ENCODE data around the gene CPZ.
"Not testable (repeated sequence)": the region's sequence is repeated elsewhere in the genome, so short reads cannot be mapped to it uniquely, and the experiment has no call there.

CPZ gene

GRCh38 chr4:8556341-8557150 is 36.0 kb upstream of the CPZ start:
- in situ Hi-C loops (cut with HindIII; ENCODE audit: low sequenced_read_pairs) = no loop called here

DNA sequence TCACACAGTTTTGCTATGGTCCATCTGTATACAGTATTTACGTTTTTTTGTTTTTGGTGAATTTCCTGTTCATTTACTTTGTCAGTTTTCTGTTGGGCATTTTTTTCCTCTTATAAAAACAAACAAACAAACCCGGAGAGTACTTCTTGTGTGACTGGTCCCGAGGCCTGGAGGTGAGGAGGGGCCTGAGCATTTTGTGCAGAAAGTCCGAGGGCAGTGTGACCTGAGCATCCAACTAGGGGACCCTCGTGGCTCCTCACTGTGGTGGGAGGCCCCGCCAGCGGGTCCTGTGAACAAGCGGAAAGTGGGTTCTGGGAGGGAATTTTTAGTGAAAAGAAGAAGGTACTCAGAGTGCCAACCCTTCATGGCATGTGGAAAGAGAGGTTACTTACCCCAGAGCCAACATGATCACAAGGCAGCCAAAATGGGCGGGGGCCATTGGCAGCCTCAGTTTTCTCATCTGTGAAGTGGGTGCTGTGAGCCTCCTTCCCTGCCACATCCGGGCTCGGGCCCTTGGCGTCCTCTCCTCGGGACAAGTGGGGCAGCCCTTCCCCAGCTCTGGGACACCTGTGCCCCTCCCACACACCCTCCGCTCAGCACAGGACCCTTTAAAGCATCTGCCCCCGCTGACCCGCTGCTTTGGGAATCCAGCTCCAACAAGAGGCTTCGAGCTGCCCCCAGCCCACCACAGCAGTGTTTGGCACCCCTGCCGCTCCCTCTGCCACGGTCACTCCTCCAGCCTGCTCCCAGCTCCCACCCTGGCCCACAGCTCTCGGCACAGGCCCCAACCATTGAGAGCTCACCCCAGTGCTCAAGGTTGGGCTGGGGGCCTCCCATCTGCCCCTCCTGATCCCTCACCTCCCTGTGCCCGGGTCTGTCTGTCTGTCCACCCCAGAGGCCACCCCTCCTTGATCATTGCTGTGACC is 35.2 kb upstream of the CPZ start:
- in situ Hi-C loops (cut with HindIII; ENCODE audit: low sequenced_read_pairs) = no loop called here

GRCh38 chr4:8558080-8558960 is 34.2 kb upstream of the CPZ start:
- in situ Hi-C loops (cut with HindIII; ENCODE audit: low sequenced_read_pairs) = no loop called here

DNA sequence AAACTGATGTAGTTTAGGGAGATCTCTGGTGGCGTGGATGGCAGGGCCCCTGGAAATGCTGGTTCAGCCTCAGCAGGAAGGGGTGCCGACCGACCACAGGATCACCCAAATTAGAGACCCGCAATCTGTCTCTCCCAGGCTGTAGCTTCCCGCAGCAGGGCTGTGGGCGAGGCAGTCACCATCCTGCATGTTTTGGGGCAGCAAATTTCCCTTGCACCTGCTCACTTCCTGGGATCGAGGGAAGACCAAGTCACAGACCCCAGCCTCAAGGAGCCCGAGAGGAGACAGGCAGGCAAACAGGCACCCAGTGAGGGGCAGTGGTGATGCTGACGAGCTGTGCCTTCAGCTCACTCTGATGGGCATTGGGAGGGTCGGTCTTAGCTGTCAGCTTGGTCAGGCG is 33.6 kb upstream of the CPZ start:
- in situ Hi-C loops (cut with HindIII; ENCODE audit: low sequenced_read_pairs) = no loop called here

GRCh38 chr4:8559524-8560264 is 32.9 kb upstream of the CPZ start:
- in situ Hi-C loops (cut with HindIII; ENCODE audit: low sequenced_read_pairs) = no loop called here

DNA sequence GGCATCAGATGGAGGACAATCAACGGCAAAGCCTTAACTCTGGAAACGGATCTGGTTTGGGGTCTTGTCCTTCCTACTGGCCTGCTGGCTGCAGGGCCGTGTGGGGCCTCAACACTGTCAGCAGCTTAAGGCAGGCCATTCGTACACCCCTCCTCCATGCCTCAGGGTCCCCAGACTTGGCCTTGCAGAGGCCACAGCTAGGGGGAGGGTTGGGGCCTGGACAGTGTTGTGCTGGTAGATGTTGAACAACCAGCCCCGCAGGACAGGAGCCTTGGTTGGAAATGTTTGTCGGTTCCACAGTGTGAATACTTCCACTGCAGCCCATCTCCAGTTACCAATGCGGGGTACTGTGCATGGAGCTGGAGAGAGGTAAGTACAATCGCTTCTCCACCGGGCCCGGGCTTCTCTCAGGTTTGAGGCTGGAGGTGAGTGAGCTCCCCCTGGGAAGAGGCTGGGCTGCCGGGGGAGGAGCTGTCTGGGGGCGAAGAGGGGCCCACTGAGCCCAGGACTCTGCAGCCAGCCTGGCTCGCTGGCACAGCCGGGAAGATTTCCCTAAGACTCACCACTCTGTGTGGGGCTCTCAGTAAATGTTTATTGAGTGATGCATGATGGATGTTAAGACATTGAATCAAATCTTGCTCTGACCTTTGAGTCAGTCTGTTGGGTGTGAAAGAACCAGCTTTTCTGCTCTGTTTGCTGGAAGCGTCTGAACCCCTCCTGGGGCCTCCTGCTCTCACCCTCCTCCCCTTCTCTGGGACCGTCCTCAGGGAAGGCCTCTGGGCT is 32.1 kb upstream of the CPZ start:
- in situ Hi-C loops (cut with HindIII; ENCODE audit: low sequenced_read_pairs) = no loop called here

GRCh38 chr4:8564595-8564994 is 28.0 kb upstream of the CPZ start:
- in situ Hi-C loops (cut with HindIII; ENCODE audit: low sequenced_read_pairs) = no loop called here

DNA sequence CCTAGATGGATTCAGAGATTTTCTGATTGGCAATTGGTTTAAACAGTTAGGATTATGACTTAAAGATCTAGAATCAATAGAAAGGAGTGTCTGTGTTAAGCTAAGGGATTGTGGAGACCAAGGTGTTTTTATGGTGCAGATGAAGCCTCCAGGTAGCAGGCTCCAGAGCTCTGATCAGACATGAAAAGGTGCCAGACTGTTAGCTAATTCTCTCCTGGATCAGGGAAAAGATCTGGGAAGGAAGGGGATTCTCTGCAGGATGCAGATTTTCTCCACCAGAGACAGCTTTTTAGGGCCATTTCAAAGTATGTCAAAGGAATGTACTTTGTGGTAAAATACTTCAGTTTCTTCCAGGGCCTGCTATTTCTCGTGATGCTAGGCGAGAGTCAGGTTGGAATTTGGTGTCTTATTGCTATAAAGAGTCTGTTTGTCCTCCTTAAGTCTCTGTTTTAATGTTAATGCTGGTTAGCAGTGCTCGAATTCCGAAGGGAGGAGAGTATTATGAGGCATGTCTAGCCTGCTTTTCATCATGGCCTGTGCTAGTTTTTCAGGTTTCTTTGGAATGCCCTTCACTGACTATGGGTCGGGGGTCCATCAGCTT is 24.4 kb upstream of the CPZ start:
- in situ Hi-C loops (cut with HindIII; ENCODE audit: low sequenced_read_pairs) = no loop called here

- in situ Hi-C loops (cut with HindIII; ENCODE audit: low sequenced_read_pairs) = no loop called here
Measured at GRCh38 chr4:8570201-8570600, 22.4 kb upstream of the CPZ start.

GRCh38 chr4:8571702-8572685 is 20.6 kb upstream of the CPZ start:
- in situ Hi-C loops (cut with HindIII; ENCODE audit: low sequenced_read_pairs) = no loop called here

GRCh38 chr4:8573266-8573665 is 19.3 kb upstream of the CPZ start:
- in situ Hi-C loops (cut with HindIII; ENCODE audit: low sequenced_read_pairs) = no loop called here

- in situ Hi-C loops (cut with HindIII; ENCODE audit: low sequenced_read_pairs) = no loop called here
Measured at GRCh38 chr4:8574796-8575370, 17.7 kb upstream of the CPZ start.

DNA sequence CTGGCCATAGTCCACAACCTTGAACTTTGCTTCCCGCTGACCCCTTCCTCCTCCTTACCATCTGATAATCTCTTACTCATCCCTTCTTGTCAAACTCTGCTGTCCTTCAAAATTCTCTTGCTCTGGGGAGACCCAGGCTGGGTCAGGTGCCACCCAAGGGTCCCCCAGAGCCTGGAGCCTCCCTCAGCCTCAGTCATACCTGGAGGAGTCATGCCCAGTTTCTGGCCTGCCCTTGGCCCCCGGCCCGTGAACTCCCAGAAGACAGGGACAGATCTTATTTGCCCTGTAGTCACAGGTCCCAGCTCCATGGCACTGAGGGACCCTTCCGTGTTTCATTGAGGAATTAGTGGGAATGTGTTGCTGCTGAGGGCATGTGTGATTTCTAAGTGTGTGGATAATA is 17.1 kb upstream of the CPZ start:
- in situ Hi-C loops (cut with HindIII; ENCODE audit: low sequenced_read_pairs) = no loop called here

GRCh38 chr4:8576591-8576990 is 16.0 kb upstream of the CPZ start:
- in situ Hi-C loops (cut with HindIII; ENCODE audit: low sequenced_read_pairs) = not testable (repeated sequence)

GRCh38 chr4:8577046-8577445 is 15.5 kb upstream of the CPZ start:
- in situ Hi-C loops (cut with HindIII; ENCODE audit: low sequenced_read_pairs) = no loop called here

- in situ Hi-C loops (cut with HindIII; ENCODE audit: low sequenced_read_pairs) = no loop called here
Measured at GRCh38 chr4:8577972-8578371, 14.6 kb upstream of the CPZ start.

GRCh38 chr4:8578717-8579116 is 13.8 kb upstream of the CPZ start:
- in situ Hi-C loops (cut with HindIII; ENCODE audit: low sequenced_read_pairs) = no loop called here
